ENCODE data around the gene TNKS2.

GRCh38 chr10:91910467-91910866, 112.2 kb downstream of the TNKS2 start:
- TF ChIP-seq CTCF (IDR thresholded peaks at IDR 0.05), result no peak
- no peak for TF ChIP-seq POLR2A (IDR thresholded peaks at IDR 0.05)

Measured in Peyer's patch (tissue), 4 donors.